IPS-18a (cell line): ENCODE results near the gene TFAP2B.

Experiments used
- H3K27ac ChIP-seq: one replicate; pipeline ENCODE4 v1.5.1; 2013; ENCODE audit warnings: low read length
- H3K27me3 ChIP-seq: one replicate; pipeline ENCODE4 v1.6.1; 2013; ENCODE audit warnings: mild to moderate bottlenecking, low read length; ENCODE audit not compliant: control insufficient read depth, insufficient read depth
- H3K36me3 ChIP-seq: one replicate; pipeline ENCODE4 v1.6.1; 2013; ENCODE audit warnings: low read depth, low read length; ENCODE audit not compliant: control insufficient read depth
- H3K4me1 ChIP-seq: one replicate; pipeline ENCODE4 v1.6.1; 2013; ENCODE audit warnings: low read depth, low read length; ENCODE audit not compliant: control insufficient read depth
- H3K4me3 ChIP-seq: one replicate; pipeline ENCODE4 v1.5.1; 2013; ENCODE audit warnings: low read length
- H3K9ac ChIP-seq: one replicate; pipeline ENCODE4 v1.6.1; 2013; ENCODE audit warnings: mild to moderate bottlenecking, low read length, moderate library complexity
- H3K9me3 ChIP-seq: one replicate; pipeline ENCODE4 v1.6.1; 2013; ENCODE audit warnings: low read depth, low read length; ENCODE audit not compliant: control insufficient read depth

TFAP2B gene

DNA sequence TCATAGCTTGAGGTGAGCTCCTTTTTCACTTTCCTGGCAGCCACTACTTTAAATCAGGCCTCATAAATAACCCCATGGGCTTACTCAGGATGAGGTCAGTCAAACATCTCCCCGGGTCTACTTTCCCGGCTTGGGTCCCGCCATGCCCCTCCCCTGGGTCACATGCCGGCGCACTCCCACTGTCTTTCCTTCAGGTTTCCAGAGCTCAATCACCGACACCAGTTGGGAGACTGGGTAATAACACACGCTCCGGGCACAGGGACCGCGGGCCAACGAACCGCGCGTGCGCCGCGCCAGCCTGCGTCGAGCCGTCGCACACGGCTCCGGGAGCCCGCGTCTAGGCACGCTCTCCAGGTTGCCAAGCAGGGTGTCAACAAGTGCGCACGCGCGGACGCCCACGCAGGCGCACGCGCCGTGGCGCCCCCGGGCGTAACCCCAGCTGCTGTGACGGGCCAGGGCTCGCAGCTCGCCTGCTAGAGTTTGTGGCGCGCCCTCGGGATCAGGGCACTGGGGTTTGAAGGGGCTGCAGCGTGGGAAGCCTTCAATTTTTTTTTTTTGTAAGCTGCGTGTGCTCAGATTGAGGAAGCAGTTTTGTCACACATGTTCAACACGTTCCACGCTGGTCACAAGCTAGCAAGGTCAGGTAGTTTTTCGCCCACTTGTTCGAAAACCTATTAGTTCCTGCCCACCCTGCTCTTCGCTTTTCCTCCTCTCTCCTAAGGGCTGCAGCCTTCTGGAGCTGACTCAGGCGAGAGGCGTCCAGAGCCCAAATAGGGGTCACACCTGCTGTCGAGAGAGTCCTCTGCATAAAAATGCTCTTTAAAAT is 31.8 kb downstream of the TFAP2B start:
- no peaks in the 10 kb centered on the region for H3K36me3 ChIP-seq
- no peaks in the 10 kb centered on the region for H3K9me3 ChIP-seq
- H3K4me3 ChIP-seq = peak overlapping the region; percentile 59
- H3K4me1 ChIP-seq = peaks cover 47% of the 10 kb centered on the region
- H3K9ac ChIP-seq = no peak overlapping the region
- no peak overlapping the region for H3K27ac ChIP-seq
- H3K27me3 ChIP-seq = peaks cover 96% of the 10 kb centered on the region

DNA sequence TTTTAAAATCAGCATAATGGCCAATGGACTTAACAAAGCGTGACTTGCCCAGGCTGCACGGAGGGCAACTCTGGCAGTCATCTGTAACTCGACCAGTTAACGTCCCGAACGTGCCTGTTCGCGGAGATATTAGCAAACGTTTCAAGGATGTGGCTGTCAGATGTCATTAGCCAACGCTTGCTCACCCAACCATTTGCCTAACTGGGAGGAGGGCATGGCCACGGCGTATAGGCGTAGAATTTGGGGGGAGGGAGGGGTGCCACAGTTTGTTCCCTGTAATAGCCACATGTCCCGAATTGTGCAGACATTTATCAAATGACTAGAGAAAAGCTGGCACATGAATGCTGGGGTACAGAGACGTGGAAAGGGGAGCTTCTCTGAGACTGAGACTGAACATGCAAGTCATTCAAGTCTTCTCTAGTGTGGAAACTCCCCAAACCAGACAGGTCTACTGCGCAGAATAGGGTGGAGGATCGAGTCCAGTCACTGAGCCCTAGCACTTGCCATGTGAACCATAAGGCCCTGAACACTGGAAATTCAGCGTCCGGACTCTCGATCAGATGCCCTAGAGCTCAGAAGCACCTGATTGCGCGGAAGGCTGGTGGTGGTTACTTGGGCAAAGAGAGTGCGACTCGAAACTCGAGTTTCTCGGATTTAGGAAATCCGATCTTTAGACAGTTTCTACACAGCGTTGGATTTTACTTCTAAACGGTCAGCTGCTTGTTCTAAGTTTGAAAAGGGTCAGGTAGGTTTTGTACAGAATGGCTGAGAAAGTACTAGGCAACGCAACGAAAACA is 32.6 kb downstream of the TFAP2B start:
- peak overlapping the region; percentile 59 for H3K4me3 ChIP-seq
- H3K4me1 ChIP-seq = peaks cover 42% of the 10 kb centered on the region
- no peaks in the 10 kb centered on the region for H3K36me3 ChIP-seq
- H3K9ac ChIP-seq = no peak overlapping the region
- H3K27me3 ChIP-seq = peaks cover 88% of the 10 kb centered on the region
- no peaks in the 10 kb centered on the region for H3K9me3 ChIP-seq
- no peak overlapping the region for H3K27ac ChIP-seq

DNA sequence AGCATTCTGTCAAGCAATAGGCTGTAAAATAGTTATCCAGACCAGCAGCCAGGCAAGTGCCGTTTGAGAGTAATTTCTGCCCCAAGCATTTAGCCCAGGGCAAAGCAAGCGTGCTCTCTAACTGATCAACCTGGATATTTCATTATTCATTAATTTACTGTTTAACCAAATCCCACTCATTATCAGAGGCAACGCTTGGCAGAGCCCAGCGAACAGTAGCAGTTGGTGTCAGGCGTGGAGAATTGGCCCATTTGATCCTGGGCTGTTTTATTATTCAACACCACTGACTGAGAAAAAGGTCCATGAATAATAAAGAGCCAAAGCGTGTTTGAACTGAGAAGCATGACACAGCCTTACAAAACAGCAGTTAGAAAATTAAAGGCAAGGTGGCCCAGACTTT is 35.3 kb downstream of the TFAP2B start:
- Histone ChIP-seq H3K27ac (no peak overlapping the region), H3K36me3 (no peaks in the 10 kb centered on the region), H3K9ac (no peak overlapping the region), H3K9me3 (no peaks in the 10 kb centered on the region), H3K4me1 (peaks cover 30% of the 10 kb centered on the region), H3K4me3 (no peak overlapping the region), H3K27me3 (peaks cover 61% of the 10 kb centered on the region)

- Histone ChIP-seq H3K4me1 (peaks cover 4% of the 10 kb centered on the region), H3K9me3 (no peaks in the 10 kb centered on the region), H3K27ac (no peak overlapping the region), H3K4me3 (no peak overlapping the region), H3K27me3 (no peaks in the 10 kb centered on the region), H3K36me3 (no peaks in the 10 kb centered on the region), H3K9ac (no peak overlapping the region)
Measured at GRCh38 chr6:50861692-50862091, 43.0 kb downstream of the TFAP2B start.

DNA sequence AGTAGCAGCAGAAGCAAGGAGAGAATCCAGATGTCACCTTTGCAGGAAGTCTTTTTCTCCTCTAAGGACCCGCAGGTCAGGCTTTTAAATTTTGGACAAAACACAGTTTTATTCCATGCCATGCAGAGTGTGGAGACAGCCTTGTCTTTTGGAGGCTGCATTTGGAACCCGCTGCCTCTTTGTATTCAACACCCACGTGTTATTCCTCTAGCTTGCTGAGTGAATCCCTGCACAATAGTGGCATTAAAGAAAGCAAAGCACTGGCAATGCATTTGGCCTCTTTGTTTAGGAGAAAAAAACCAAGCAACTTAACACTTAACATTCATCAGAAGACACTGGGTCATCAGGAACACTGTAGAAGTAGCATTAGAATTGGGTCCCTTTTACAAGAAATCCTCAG is 43.5 kb downstream of the TFAP2B start:
- H3K4me1 ChIP-seq = peaks cover 4% of the 10 kb centered on the region
- no peaks in the 10 kb centered on the region for H3K9me3 ChIP-seq
- no peak overlapping the region for H3K27ac ChIP-seq
- no peak overlapping the region for H3K9ac ChIP-seq
- H3K27me3 ChIP-seq = no peaks in the 10 kb centered on the region
- no peak overlapping the region for H3K4me3 ChIP-seq
- H3K36me3 ChIP-seq = no peaks in the 10 kb centered on the region

- no peak overlapping the region for H3K4me3 ChIP-seq
- no peak overlapping the region for H3K9ac ChIP-seq
- no peak overlapping the region for H3K27ac ChIP-seq
- H3K27me3 ChIP-seq = no peaks in the 10 kb centered on the region
- H3K4me1 ChIP-seq = peaks cover 9% of the 10 kb centered on the region
- no peaks in the 10 kb centered on the region for H3K36me3 ChIP-seq
- no peaks in the 10 kb centered on the region for H3K9me3 ChIP-seq
Measured at GRCh38 chr6:50864601-50865000, 45.9 kb downstream of the TFAP2B start.

DNA sequence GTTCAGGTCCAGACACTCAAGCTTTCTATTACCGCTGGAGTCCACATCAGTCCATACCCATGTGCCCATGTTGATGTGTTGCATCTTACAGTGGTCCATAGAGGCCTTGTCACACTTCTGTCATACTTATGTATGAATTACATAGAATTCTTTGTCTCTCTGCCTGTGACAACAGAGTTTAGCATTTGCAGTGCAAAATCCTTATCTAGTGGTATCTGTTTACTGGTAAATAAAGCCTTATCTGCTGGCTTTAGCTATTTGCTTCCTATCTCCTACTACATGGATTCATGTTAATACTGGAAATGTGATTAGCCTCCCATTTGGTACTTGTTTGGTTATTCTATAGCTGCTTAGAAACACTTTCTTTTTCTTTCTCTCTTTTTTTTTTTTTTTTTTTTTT is 49.8 kb downstream of the TFAP2B start:
- peaks cover 5% of the 10 kb centered on the region for H3K4me1 ChIP-seq
- no peaks in the 10 kb centered on the region for H3K27me3 ChIP-seq
- H3K9ac ChIP-seq = no peak overlapping the region
- H3K27ac ChIP-seq = no peak overlapping the region
- no peaks in the 10 kb centered on the region for H3K9me3 ChIP-seq
- no peak overlapping the region for H3K4me3 ChIP-seq
- no peaks in the 10 kb centered on the region for H3K36me3 ChIP-seq

GRCh38 chr6:50873167-50873566 is 54.5 kb downstream of the TFAP2B start:
- Histone ChIP-seq H3K4me1 (peaks cover 5% of the 10 kb centered on the region), H3K9ac (no peak overlapping the region), H3K9me3 (no peaks in the 10 kb centered on the region), H3K27me3 (no peaks in the 10 kb centered on the region), H3K36me3 (no peaks in the 10 kb centered on the region), H3K27ac (no peak overlapping the region), H3K4me3 (no peak overlapping the region)

DNA sequence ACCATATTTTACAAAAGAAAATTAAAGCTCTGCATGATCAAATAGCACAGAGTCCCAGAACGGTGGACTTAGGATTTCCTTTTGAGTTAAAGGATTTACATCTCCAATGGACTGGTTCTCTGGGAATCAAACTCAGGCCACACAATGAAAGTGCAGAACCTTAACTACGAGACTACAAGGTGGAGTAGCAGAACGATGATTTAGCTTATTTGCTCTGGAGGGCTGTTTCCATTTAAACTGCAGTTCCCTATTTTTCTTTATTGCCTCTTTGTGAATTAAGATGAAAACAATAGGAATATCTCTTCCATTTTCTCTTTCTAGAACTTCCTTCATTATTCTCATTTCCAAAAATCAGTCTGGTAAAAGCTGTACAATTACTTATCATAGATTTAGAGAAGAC is 65.7 kb downstream of the TFAP2B start:
- no peak overlapping the region for H3K9ac ChIP-seq

DNA sequence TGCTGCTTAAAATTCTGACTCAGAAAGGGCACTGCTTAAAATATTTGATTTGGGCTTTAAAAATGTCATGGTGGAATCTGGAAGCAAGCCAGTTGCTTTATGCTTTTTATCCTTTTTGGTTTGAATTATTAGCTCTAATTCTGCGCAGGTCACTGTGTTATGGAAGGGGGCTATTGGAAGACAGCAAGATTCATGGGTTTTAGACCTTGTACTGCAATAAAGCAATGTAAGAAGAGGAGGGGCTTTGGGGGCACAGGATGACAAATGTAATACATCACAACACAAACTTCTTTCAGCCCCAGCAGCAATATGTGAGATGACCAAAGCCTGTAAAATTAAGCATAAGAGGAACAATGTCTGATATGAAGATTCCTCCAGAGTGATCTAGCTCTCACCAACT is 68.4 kb downstream of the TFAP2B start:
- peaks cover 11% of the 10 kb centered on the region for H3K4me1 ChIP-seq
- H3K4me3 ChIP-seq = no peak overlapping the region
- H3K36me3 ChIP-seq = no peaks in the 10 kb centered on the region
- no peaks in the 10 kb centered on the region for H3K27me3 ChIP-seq
- no peak overlapping the region for H3K9ac ChIP-seq
- H3K27ac ChIP-seq = no peak overlapping the region
- H3K9me3 ChIP-seq = no peaks in the 10 kb centered on the region

More for the DNA sequence above, 65.7 kb downstream of the TFAP2B start:
- no peaks in the 10 kb centered on the region for H3K4me1 ChIP-seq
- H3K36me3 ChIP-seq = no peaks in the 10 kb centered on the region
- no peaks in the 10 kb centered on the region for H3K9me3 ChIP-seq
- H3K27ac ChIP-seq = no peak overlapping the region
- H3K4me3 ChIP-seq = no peak overlapping the region
- H3K27me3 ChIP-seq = no peaks in the 10 kb centered on the region

DNA sequence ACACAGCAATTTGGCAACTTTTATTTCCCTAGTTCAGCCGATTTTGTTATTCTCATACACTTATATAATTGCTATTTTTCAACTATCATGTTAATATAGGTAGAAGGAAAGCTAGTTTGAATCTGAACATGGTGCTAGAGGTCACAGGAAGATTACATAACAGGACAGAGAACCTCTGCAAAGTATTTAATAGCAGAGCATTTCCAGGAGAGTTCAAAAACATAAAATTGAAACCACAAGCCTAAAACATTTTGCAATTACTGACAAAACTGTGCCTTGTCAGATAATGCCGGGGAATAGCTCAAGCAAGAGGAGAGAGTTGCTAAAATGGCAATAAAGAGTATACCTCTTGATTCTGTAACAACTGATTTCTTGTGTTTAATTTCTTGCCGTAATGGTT is 70.8 kb downstream of the TFAP2B start:
- Histone ChIP-seq H3K27me3 (no peaks in the 10 kb centered on the region), H3K36me3 (no peaks in the 10 kb centered on the region), H3K27ac (no peak overlapping the region), H3K4me1 (peaks cover 11% of the 10 kb centered on the region), H3K9me3 (no peaks in the 10 kb centered on the region), H3K9ac (no peak overlapping the region), H3K4me3 (no peak overlapping the region)
